ENCODE measurements around the gene ANKRD45.
A peak's percentile ranks its signal among the peaks of the same experiment; 100 is the strongest.
"Not testable (repeated sequence)": the region's sequence is repeated elsewhere in the genome, so short reads cannot be mapped to it uniquely, and the experiment has no call there.

ANKRD45 gene

GRCh38 chr1:173603056-173603591 is 66.5 kb downstream of the ANKRD45 start, which contains the start of gene SLC9C2:
Gene SLC9C2, minus strand, starts transcription at chr1:173603072. Its CDS starts 1,296 bp downstream, at chr1:173601776.
- DNase-seq (ENCODE audit: low read depth in 1 of 2, low spot score in 1 of 2), result peak; percentile 26 to 43

GRCh38 chr1:173601588-173601987 is 68.1 kb downstream of the ANKRD45 start:
- H3K4me3 ChIP-seq (replicated peaks; ENCODE audit: insufficient read depth, low read length), result no peak overlapping the region
- no peak overlapping the region for H3K27ac ChIP-seq (replicated peaks)
- no peak for DNase-seq (ENCODE audit: low read depth in 1 of 2, low spot score in 1 of 2)
- TF ChIP-seq GABPA (IDR thresholded peaks at IDR 0.05; ENCODE audit: low read depth) (no peak), SPI1 (IDR thresholded peaks at IDR 0.05; ENCODE audit: borderline replicate concordance, low read depth) (no peak), POLR2AphosphoS5 (IDR thresholded peaks at IDR 0.05; ENCODE audit: low read depth) (no peak)
- TF ChIP-seq, protein P1, sequence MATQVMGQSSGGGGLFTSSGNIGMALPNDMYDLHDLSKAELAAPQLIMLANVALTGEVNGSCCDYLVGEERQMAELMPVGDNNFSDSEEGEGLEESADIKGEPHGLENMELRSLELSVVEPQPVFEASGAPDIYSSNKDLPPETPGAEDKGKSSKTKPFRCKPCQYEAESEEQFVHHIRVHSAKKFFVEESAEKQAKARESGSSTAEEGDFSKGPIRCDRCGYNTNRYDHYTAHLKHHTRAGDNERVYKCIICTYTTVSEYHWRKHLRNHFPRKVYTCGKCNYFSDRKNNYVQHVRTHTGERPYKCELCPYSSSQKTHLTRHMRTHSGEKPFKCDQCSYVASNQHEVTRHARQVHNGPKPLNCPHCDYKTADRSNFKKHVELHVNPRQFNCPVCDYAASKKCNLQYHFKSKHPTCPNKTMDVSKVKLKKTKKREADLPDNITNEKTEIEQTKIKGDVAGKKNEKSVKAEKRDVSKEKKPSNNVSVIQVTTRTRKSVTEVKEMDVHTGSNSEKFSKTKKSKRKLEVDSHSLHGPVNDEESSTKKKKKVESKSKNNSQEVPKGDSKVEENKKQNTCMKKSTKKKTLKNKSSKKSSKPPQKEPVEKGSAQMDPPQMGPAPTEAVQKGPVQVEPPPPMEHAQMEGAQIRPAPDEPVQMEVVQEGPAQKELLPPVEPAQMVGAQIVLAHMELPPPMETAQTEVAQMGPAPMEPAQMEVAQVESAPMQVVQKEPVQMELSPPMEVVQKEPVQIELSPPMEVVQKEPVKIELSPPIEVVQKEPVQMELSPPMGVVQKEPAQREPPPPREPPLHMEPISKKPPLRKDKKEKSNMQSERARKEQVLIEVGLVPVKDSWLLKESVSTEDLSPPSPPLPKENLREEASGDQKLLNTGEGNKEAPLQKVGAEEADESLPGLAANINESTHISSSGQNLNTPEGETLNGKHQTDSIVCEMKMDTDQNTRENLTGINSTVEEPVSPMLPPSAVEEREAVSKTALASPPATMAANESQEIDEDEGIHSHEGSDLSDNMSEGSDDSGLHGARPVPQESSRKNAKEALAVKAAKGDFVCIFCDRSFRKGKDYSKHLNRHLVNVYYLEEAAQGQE (IDR thresholded peaks at IDR 0.05; ENCODE audit: insufficient replicate concordance, low read depth), result no peak
- TF ChIP-seq, protein P2, sequence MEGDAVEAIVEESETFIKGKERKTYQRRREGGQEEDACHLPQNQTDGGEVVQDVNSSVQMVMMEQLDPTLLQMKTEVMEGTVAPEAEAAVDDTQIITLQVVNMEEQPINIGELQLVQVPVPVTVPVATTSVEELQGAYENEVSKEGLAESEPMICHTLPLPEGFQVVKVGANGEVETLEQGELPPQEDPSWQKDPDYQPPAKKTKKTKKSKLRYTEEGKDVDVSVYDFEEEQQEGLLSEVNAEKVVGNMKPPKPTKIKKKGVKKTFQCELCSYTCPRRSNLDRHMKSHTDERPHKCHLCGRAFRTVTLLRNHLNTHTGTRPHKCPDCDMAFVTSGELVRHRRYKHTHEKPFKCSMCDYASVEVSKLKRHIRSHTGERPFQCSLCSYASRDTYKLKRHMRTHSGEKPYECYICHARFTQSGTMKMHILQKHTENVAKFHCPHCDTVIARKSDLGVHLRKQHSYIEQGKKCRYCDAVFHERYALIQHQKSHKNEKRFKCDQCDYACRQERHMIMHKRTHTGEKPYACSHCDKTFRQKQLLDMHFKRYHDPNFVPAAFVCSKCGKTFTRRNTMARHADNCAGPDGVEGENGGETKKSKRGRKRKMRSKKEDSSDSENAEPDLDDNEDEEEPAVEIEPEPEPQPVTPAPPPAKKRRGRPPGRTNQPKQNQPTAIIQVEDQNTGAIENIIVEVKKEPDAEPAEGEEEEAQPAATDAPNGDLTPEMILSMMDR (IDR thresholded peaks at IDR 0.05; ENCODE audit: insufficient read depth, low read length), result no peak
- no peaks in the 10 kb centered on the region for H3K27me3 ChIP-seq (ENCODE audit: insufficient read depth, poor library complexity, severe bottlenecking)

More at GRCh38 chr1:173603056-173603591, 66.5 kb downstream of the ANKRD45 start, which contains the start of gene SLC9C2:
- no peaks in the 10 kb centered on the region for H3K27me3 ChIP-seq (ENCODE audit: insufficient read depth, poor library complexity, severe bottlenecking)
- peak; percentile 62; the same call in 1 of the 2 replicates for TF ChIP-seq SPI1 (IDR thresholded peaks at IDR 0.05; ENCODE audit: borderline replicate concordance, low read depth)
- TF ChIP-seq, protein P2 (IDR thresholded peaks at IDR 0.05; ENCODE audit: insufficient read depth, low read length), result no peak
- no peak within 1 kb of the TSS for H3K4me3 ChIP-seq (replicated peaks; ENCODE audit: insufficient read depth, low read length)
- no peak within 1 kb of the TSS for H3K27ac ChIP-seq (replicated peaks)

DNA sequence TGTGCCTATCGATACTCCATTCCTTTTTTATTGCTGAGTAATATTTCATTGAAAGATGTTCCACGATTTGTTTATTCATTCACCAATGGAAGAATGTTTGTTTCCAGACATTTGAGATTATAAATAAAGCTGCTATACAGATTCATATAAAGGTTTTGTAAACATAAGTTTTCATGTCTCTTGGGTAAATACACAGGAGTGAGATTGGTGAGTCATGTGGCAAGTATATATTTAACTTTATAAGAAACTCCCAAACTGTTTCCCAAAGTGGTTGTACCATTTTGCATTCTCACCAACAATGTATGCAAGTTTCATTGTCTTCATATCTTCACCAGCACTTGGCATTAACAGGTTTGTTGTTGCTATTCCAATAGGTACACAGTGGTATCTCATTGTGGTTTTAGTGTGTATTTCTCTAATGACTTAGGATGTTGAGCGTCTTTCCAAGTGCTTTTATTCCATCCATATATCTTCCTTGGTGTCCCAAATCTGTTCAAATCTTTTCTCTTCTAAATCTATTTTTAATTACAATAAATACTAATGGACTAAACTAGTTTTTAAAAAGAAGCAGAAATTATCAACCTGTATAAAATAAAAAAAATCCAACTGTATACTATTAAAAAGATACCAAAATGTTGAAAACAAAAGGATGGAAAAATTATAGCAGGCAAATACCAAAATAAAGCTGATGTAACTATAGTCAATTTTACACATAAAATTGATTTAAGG is 73.4 kb downstream of the ANKRD45 start:
- Histone ChIP-seq H3K27ac (replicated peaks) (no peak overlapping the region), H3K4me3 (replicated peaks; ENCODE audit: insufficient read depth, low read length) (no peak overlapping the region), H3K27me3 (ENCODE audit: insufficient read depth, poor library complexity, severe bottlenecking) (no peaks in the 10 kb centered on the region)
- DNase-seq (ENCODE audit: low read depth in 1 of 2, low spot score in 1 of 2), result no peak
- TF ChIP-seq, protein P1 (IDR thresholded peaks at IDR 0.05; ENCODE audit: insufficient replicate concordance, low read depth), result no peak
- TF ChIP-seq SPI1 (IDR thresholded peaks at IDR 0.05; ENCODE audit: borderline replicate concordance, low read depth) (no peak), POLR2AphosphoS5 (IDR thresholded peaks at IDR 0.05; ENCODE audit: low read depth) (no peak), GABPA (IDR thresholded peaks at IDR 0.05; ENCODE audit: low read depth) (no peak)
- TF ChIP-seq, protein P2 (IDR thresholded peaks at IDR 0.05; ENCODE audit: insufficient read depth, low read length), result no peak

DNA sequence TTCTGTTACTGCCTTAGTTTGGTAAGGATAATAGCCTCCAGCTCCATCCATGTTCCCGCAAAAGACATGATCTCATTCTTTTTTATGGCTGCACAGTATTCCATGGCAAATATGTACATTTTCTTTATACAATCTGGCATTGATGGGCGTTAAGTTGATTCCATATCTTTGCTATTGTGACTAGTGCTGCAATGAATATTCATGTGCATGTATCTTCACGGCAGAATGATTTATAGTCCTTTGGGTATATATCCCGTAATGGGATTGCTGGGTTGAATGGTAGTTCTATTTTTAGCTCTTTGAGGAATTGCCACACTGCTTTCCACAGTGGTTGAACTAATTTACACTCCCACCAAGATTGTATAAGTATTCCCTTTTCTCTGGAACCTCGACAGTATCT is 78.5 kb downstream of the ANKRD45 start:
- H3K27me3 ChIP-seq (ENCODE audit: insufficient read depth, poor library complexity, severe bottlenecking); H3K27ac ChIP-seq (replicated peaks); H3K4me3 ChIP-seq (replicated peaks; ENCODE audit: insufficient read depth, low read length); DNase-seq (ENCODE audit: low read depth in 1 of 2, low spot score in 1 of 2): not testable (repeated sequence)

Data from HL-60 (cell line).